NOMO-1 treated with dmso at 0.1 percent for 144 hours (cell line): ENCODE results near the gene PARD3B.

Source experiments
- DNase-seq: peaks from one replicate; lab custom pipeline; 2025; ENCODE audit not compliant: unreplicated experiment; lab: John Stamatoyannopoulos, UW

PARD3B gene

DNA sequence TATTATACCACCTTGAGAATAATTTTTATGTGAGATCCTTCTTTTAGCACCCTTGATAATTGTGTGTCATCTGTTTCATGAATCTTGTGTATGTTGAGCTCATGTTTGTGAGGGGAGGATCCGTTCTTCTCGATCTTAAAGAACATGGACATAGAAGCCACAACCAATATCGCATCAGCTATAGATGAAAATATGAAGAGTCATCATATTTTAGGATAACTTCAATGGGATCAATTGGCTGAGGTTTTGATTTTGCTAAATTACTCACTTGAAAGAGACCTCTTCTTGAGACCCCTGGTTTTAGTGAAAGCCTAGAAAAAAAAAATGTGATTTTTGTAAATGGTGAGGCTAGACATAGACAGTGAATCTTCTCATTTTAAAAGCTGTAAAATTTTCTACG is 751.7 kb downstream of the PARD3B start:
- DNase-seq = no peak

DNA sequence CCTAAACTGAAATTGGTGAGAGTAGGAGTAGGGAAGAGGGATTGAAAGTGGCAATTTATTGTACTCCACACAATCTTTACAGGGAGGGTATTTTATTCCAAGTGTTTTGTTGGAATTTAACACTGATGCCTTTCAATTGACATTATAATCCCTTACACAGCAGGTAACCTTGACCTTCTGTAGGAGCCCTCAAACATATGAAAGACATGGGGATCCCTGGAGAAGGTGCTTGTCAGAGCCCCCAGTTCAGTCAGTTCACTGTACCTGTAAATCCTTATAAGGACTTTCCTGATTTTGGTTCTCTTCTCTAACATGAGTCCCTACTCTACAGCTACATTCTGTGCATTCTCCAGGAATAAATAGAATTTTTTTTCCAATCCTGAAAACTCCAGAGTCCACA is 752.1 kb downstream of the PARD3B start:
- DNase-seq = no peak

DNA sequence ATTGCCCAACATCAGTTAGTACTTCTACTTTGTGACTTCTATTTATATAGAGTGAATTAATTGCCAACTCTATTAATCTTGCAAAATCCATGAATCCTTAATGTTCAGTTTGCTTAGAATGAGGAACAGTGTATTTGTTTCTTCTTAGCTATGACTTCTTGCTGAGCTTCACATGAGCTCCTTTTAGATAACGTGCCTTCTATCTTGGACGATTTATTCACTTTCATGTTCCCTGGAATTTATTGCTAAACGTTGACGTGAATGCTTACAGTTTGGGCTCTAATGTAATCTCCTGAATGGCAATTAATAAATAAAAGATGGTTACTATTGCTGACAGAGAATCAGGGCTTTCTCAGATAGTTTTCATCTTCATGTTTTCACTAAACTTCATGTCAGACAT is 752.6 kb downstream of the PARD3B start:
- no peak for DNase-seq

DNA sequence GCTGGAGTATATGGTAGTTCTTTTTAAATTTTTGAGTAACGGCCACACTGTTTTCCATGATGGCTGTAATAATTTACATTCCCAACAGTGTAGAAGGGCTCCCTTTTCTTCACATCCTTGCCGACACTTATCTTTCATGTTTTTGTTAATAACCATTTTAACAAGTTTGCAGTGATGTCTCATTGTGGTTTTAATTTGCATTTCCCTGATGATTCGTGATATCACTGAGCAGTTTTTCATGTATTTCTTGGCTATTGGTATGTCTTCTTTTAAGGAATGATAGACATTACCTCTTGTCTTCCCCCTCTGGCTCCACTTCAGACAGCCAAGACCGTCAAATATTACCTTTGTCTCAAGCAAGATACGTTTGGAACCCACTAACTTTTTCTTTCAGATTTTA is 765.9 kb downstream of the PARD3B start:
- no peak for DNase-seq

DNA sequence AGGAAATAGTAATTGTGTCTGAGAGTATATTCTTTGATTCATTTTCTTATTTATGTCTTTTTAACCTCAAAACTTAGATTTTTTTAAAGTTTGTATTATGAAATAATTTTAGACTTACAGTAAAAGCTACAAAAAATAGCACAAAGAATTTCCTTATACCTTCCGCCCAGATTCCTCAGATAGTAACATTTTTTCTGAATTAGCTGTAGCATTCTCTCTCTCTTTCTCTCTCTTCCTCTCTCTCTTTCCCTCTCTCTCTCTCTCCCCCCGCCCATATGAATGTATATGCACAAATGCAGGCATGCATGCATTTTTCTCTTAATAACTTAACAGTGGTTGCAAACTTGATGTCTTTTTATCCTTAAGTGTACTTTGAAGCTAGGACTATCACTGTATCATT is 776.0 kb downstream of the PARD3B start:
- DNase-seq = no peak

DNA sequence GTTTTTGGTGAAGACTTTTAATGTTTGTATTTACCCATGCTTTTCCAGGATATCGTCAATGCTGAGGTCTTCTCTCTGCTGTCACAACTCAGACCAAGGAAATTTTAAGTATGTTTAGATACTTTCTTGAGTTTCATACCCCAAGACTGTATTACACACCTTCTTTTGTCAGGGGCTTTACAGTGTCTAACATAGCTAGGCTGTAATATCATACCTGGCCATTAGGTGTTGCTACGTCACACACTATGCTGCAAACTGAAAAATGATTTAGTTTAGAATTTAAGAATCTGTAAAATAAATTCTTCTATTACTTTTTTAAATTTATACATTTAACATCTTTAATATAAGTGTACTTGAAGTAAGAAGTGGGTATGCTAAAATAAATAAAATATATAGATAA is 778.7 kb downstream of the PARD3B start:
- no peak for DNase-seq

DNA sequence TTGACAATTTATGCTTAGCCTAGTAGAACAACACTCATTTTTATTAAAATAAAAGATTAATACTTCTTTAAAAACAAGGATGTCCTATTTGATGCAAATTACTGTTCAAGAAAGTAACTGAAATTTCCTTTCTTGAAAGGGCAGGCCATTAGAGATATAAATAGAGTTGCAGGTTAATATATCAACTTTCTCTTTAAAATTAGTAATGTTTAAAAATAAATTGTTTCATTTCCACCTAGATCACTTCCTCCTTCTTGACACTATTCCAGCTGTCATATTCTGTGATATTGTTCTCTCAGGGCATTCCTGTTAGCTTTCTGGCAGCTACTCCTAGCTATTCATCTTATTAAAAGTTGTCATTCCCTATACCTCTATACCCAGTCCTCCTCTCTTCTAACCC is 779.1 kb downstream of the PARD3B start:
- DNase-seq = no peak

DNA sequence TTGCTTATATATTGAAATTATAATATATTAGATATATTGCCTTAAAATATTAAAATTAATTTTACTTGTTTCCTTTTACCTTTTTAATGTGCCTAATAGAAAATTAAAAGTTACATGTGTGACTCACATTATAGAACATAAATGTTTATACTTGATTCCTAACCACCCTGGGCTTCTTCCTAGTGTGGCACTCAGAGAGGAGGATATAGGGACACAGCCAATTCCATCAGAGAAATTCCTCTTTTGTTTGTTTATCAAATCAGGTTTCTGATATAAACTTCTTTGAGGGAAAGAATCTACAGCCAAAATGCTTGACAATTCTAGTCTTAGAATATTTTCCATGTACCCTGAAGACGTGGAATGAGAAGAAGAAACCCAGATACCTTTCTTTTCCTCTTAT is 788.1 kb downstream of the PARD3B start:
- no peak for DNase-seq

DNA sequence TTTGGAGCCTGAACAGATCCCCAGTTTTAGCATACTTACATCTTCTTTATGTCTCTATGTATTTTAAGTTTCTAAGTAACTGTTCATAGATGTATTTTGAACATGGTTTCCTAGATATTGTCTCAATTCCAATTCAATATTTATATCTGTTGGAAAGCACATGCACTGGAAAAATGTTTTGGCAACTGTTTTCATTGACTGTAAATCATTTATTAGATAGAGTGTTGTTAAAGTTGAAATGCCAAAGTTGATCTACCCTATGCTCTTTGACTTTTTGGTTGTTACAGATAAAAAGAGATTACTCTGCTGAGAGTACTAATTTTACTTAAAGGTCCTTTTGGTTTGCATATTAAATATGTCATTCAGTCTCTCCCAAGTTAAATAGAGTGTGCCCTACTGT is 792.0 kb downstream of the PARD3B start:
- DNase-seq = no peak

DNA sequence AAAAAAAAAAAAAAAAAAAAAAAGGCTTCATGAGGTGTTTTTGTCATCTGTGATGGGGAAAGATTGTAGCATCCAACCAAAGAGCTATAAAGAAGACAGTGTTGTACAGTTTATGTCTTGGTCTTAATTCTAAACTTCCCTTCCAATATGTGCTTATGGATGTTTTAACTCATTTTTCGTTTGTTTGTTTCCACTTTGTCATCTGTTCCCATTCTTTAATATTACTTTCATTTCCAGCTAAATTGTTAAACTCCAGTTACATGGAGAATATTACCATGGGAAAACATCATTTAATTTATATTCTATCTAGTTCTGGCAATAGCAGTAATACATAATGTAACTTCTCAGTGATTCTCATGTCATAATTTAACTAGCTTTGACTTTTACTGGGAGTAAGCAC is 792.9 kb downstream of the PARD3B start:
- no peak for DNase-seq

DNA sequence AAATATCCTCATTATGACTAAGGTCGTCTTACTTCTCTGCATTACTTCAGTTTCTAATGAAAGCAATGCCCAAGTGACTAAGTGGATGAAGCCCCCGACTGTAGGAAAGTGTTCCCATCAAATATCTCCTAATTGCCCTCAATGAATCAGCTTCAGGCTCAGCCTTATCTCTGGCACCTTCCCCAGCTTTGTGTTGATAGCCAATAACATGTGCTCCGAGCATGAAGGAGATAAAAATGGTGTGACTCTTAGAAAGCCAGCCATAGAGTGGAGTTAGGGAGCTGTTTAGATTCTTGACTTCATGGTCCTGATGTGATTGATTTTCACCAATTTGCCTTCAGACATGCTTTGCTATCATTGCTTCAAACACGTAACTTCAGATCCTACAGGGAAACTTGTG is 797.8 kb downstream of the PARD3B start:
- no peak for DNase-seq

DNA sequence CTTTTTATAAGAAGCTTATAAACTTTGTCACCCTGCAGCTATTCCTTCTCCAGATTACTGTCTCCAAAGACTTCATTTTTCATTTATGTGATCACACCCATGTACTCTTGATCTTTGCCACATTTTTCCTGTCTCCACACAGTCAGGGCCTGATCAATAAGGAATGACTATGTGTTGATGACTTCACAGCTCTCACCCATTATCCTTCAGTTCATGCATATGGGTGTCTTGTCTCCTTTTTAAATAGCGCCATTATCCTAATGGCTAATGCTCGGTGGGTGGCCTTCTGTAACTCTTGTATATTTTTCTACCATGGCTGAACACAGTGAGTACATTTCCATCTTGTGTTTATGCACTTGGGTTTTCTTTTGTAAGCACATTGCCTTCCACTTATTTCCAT is 801.4 kb downstream of the PARD3B start:
- no peak for DNase-seq

DNA sequence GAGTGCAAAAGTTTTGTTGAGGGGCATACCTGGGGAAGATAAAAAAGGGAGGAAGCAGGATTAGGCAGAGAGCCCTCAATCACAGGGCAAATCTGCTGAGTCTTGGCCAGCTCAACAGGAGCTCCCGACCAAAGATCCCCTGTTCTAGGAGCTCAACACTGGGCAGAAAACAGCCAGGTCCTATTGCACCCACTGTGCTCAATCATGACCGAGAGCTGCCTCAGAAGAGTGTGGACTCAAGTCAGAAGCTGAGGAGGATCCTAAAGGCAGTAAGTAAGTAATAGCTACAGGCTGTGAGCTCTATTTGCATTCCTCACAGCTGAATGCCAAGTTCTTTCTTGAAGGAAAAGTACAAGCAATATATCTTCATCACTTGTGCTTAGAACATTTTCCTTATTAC is 802.6 kb downstream of the PARD3B start:
- DNase-seq = no peak

DNA sequence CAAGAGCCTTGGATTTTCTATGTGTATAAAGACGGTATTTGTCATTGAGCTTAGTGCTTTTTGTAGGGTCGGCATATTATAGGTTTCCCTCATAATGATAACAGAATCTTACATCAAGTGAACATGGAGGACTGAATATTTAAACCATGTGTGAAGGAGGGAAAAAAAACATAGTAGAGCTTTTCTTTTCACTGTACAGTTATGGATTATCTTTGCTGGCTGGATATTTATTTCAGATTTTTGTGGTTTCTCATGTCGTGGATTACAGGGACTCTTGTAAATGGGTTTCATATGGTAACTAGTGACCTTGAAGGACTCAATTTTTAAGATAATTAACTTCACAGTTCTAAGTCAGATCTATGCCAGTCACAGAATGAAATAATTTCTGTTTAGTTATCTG is 806.8 kb downstream of the PARD3B start:
- DNase-seq = no peak

DNA sequence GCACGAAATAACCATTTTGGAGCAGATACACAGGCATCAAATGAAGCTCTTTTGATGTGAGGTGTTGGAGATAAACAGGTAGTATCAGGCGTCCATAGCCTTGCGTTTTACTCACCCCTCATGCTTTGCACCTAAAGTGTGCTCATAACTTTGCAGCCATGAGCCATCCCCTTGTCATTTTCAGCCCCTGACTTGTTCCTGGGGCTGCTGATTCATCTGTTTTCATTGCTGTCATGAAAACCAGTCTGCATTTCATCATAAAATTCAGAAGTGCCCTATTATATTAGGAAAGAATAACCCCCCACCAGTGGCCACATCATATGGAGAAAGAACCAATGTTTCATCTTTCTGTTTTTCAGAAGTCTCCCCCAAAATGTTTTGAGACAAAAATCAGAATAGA is 807.3 kb downstream of the PARD3B start:
- no peak for DNase-seq

DNA sequence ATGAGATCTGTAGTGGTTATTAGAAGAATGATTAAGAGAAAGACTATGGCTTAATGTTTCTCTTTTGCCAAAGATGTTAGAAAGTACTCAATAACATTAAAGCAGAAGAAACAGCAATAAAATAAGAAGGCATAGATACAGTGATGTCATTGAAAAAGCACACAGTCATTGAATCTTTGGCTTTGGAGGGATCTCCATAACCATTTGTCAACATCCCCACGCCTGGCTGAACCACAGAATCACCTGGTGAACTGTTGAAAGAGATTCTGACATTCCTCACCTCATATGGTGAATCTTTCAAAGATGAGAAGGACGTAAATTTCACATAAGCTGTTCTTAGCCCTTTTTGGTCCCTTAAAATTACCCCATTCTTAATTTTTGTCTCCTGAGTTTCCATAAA is 812.5 kb downstream of the PARD3B start:
- DNase-seq = no peak

DNA sequence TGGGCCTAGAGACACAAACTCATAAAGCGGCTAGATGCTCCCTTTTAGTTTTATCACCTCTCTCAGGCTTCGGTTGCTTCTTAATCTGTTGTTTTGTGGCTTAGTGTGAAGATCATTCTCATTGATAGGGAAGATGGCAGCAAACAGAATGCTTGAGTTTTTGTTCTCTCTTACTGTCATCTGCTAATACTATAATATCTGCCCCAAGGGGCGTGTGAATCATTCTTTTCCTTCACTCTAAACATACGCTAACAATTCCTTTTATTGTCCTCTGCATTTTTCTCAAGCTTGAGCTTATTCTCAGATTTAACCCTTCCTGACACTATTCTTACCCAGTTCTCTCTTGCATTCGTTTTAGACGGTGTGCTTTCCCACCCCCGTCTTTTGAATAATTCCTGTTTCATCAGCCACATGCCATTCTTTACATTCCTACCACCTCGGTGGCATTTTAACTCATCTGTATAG is 813.1 kb downstream of the PARD3B start:
- no peak for DNase-seq

DNA sequence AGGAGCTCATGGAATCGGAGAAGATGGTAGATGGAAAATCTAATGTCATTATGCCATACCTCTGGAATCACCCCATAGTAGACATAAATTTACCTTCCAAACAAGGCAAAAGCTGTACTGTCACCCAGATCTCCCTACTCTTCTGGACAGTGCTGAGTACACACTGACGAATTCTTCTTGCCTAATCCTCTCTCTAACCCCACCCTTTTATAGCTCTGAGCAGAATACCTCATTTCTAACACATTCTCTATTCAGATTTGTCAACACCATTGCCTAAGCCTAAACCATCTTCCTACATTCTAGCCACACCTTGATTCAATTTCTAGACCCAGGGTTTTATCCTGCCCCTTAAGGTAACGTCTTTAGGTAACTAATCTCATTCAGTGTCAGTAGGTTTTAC is 816.0 kb downstream of the PARD3B start:
- no peak for DNase-seq

DNA sequence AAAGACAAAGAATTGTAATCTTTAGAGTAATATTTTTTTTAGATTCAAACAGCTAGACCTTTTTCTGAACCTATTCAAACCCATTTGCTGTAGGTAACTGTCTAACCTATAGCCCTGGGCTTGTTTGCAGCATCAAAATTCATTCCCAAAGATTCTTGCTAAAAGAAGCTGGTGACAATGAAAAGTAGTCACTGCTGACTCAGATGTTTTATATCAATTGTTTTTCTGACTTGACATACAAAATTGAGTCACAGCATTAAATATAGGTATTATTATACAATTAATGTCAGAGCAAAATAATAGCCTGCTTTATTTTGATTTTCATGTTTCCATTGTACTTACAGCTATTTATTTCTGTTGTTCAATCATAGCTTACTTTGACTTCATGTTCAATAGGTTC is 816.7 kb downstream of the PARD3B start:
- no peak for DNase-seq

DNA sequence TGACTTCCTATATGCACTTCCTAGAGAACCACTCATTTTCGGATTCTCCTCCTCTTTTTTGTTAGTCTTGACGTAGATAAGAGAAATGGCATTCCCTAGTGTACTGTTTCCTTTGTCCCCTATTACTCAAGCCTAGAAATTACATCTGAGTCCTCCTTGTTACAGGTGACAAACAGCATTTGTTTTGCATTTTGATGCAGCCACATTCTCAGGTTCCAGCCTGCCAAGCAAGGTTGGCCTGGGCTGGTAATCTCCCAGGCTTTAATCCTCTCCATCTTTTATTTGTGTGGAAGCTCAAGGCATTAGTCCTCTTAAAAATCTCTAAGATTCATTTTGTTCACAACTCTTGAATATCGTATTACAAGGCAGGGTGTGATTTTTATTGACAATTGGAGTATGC is 819.0 kb downstream of the PARD3B start:
- DNase-seq = no peak

DNA sequence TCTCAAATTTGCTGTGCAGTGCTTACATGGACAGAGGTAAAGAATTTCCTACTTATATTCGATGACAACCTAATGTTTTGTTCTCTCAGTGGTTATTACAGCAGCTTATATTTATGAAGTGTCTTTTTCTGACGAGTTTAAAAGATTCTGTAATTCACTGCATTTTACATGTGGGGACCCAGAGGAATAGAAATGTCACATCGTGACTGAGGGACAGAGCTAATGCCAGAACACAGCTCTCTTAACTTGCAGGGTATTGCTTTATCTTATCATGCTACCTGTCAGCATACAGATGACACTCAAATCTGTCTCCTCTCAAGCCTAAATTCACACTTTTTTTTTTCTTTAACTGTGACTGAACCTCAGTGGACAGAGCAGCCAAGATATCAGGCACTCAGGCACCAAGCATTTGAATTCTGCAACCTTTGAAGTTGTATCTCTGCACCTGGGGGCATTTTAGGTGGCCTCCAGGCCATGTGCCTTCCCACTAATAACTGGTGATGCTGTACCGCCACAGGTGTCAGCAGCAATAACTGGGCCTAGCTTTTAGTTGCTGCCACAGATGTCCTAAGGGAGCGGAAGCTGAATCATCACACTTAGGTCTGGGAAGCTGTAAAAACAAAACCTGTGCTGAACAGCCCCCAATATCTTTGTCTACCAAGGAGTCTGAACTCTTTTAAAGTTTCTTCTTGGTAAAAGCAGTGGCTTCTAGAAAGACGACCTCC is 821.2 kb downstream of the PARD3B start:
- DNase-seq = no peak

DNA sequence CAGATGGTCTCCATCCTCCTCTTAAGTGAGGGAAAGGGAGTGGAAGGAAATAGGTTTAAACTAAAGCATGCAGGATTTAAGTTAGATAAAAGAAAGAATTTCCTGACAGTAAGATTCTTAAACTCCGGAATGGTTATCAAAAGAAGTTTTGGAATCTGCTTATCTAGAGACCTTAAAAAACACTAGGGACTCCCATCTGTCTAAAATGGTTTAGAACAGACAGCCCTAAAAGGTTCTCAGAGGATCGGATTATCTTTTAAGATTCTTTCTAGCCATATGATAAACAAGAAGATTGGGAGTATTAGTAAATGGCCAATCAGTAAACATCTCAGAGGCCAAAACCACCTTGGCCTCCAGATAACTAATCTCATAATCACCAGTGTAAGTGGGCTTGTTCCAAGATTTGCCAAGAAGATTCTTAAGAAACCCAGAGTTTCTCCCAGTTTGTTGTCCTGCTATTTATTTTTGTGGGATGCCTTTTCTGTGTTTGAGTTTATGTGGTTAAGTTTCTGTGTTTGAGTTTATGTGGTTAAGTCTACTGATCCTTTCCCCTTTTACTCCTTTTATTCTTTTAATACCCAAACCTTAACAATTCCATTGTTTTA is 822.2 kb downstream of the PARD3B start:
- no peak for DNase-seq

DNA sequence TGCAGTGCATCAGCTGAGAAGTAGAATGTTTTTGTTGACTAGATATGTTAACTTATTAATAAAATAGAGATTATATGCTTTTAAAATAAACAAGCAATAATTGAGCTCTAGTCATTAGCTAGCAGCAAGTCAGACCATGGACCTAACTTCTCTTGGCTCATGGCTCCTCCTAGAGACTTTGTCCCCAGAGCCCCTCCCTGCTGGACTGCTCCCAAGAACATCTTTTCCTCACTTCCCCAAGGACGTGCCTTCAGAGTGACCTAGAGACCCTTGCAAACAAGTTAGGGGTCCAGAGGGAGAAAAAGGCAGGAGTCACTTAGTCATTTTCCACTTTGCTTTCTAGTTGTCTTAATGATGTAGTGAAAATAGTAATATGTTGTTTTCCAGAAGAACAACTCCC is 824.5 kb downstream of the PARD3B start:
- DNase-seq = no peak
